GM12873 (cell line): ENCODE measurements around the gene PDE6A.

Experiments used
- CTCF ChIP-seq: IDR thresholded peaks from 2 replicates; pipeline ENCODE4 v1.5.1; 2012; ENCODE audit warnings: low read depth, mild to moderate bottlenecking, moderate library complexity, low read length, control low read depth; ENCODE audit not compliant: insufficient read depth; ENCODE audit errors: missing control alignments

Gene PDE6A

DNA sequence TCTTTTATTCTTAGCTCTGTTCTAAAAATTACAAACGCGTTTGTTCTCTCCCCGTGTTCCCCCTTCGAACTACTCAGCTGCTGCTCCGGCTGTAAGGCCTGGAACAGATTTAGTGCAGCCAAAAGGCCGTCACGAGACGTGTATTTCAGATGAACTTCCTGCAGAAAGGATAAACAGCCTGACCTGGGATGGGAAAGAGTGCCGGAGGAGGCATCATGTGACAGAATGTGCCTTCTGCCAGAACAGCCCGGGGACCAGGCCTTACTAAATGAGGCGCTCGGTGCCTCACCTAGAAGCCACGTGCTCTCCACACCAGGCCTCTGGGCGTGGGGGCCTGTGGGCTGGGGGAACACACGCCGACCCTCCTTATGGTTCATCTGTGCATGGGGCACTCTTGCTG is 119.7 kb downstream of the PDE6A start:
- no peak for TF ChIP-seq CTCF

DNA sequence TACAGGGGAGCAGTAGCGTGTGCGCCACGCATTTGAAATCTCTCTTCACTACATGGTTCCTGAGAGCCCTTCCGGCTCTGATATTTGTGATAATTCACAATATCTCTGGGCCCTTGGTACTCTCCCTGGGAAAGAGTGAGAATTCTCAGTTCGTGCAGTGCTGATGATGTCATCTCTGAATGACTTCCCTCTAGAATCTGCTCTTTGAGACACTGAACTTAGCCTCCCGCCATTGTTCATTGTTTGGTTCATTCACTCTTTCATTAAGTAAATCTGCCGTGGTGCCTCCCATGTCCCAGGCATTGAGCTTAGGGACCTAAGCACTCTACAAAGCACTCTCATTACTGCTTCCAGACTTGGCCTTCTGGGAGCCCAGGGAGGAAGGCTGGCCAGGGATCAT is 120.5 kb downstream of the PDE6A start:
- no peak for TF ChIP-seq CTCF

DNA sequence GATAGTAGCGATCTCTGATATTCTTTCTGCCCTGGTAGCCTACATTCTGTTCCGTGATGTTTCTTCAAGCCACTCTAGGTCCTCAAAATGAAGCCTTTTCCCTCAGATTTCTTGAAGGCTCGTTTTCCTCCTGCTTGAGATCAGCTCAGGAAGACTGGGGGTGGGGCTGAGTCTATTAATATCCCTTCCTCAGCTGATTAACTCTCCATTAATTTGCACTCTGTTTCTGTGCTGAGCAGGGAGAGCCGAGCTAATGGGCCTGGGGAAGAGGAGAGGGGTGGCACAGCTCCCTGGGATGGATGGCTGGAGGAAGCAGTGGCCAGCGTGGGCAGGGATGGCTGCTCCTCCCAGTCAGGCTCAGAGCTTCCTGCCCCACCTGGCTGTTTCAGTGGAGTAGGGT is 121.2 kb downstream of the PDE6A start:
- no peak for TF ChIP-seq CTCF

GRCh38 chr5:149822301-149822700 is 122.3 kb downstream of the PDE6A start:
- TF ChIP-seq CTCF: no peak

DNA sequence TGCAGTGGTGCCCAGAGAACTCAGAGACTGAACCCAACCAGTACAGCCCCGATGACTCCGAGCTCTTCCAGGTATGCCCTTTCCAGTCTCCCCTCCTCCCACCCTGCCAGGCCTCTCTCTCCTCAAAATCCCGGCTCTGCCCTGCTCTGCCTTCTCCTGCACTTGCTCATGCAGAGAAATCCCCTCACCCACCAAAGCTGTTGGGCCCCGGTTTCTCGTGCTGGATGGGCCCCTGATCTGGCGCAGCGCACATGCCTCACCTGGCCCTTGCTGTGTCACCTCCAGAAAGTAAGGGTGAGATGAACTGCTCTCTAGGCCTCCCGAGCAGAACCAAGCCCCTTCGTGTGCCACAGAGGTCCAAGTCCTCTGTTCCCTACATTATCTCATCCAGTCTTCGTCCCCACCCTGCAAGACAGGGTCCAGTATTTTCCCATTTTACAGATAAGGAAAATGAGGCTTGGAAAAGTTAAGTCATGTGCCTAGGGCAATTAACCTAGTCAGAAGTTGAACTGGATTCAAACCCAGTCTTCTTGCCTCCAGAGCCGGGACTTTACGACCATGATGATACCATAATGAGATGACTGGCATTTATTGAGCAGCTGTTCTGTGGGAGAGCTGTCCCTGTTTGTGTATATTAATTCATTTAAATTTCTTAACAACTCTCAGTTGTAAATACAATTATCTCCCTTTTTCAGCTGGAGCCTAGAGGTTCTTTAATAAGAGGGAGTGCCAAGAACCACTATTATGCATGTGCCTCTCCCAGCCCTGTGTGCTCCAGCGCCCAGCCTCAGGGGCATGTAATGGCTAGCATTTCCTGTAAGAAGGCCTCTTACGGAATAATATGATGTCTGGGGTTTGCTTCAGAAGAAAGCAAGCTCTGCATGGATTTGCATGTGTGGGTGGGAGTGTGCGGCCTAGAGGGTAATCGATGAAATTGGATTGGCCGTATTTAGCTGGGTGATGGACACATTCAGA is 123.8 kb downstream of the PDE6A start:
- no peak for TF ChIP-seq CTCF

DNA sequence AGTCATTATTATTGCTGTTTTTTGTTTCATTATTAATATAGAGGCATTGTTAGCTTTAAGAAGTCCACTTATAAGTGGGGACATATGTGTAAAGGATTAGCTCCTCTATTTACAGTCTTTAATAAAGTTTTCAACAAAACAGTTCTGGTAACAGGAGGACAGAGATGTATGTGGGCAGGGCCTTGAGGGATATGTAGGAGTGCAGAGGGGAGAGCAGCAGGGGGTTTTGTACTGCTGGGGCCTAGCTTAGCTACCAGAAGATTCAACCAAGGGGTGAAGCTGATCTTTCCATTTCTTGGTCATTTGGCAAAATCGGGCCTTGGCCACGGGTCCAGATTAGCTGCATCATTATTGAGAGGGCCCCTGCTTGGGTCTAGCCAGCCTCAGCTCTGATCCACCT is 124.6 kb downstream of the PDE6A start:
- TF ChIP-seq CTCF: no peak

DNA sequence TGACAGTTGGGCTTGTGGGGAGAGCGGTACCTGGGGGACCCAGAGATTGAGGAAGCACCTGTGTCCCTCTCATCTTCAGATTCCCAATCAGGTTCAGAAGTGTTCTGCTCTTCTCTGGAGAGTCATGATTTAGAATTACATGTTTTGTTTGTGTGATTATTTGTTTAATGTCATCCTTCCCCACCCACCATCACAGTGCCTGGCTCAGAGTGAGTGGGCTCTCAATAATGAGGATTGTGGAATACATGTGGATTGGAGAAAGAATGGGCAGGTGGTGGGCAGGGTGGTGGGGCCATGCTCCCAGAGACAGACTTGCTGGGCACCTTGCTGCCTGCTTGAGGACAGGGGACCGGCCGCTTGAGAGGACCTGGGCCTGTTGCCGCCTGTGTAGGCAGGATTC is 126.5 kb downstream of the PDE6A start:
- TF ChIP-seq CTCF: no peak
